ENCODE results near the gene TGM2. TPM values are rescaled to one million over a fixed set of nuclear protein-coding genes. Genes with fewer than 3 reads are reported as not detected.

TGM2 gene
- total RNA-seq, 1 donor: 1.9 TPM

Small RNA genes within 50 kb of the gene (small RNA-seq; reads per million reads assigned to genes)
- gene RN7SL237P: not detected

Other genes with a start within 250 kb of the TGM2 start
- gene TTI1, start 131.8 kb downstream of the TGM2 start, total RNA-seq: 14.8 TPM
- gene RPRD1B, start 131.5 kb downstream of the TGM2 start, total RNA-seq: 14.5 TPM
- gene KIAA1755, start 95.5 kb upstream of the TGM2 start, total RNA-seq: not detected
- 0.27 TPM for gene BPI, start 138.9 kb upstream of the TGM2 start, total RNA-seq
- not detected for gene LBP, start 181.2 kb upstream of the TGM2 start, total RNA-seq